ENCODE data around the gene FOXN3. TPM values are rescaled to one million over a fixed set of nuclear protein-coding genes. Genes with fewer than 3 reads are reported as not detected.

The FOXN3 gene
- total and polyA plus RNA-seq, 2 donors (not counting 3 experiments of a cell fraction or from before 2014, with no cell fraction given): 16.9 to 41.8 TPM

DNA sequence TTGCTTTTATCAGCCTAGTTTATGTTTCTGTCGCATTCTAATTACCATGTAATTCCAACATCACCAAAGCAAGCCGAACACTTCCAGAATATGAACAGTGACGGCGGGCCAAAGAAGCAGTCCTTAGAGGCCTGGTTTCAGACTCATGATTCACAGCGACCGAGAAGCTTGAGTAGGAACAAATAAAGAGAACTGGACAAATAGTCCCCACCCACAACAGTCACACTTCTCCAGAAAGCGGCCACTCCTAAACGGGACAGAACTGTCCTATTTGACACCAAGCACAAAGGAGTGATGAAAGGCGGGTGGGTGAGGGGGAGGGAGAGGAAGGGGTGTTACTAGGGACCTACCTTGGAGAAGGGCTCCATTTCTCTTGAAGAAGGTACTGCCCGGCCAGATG is 136.4 kb downstream of the FOXN3 start:
- Histone ChIP-seq H3K9ac (replicated peaks; ENCODE audit: extremely low read depth, insufficient read depth, low read length) (no peak overlapping the region), H2AFZ (ENCODE audit: low read depth, low read length) (no peak overlapping the region), H3K9me3 (replicated peaks; ENCODE audit: control insufficient read depth, insufficient read depth, low read length) (no peaks in the 10 kb centered on the region), H3K9me1 (replicated peaks; ENCODE audit: control insufficient read depth, extremely low read depth, insufficient read depth, low read length) (no peaks in the 10 kb centered on the region), H4K20me1 (replicated peaks; ENCODE audit: control insufficient read depth, extremely low read depth, insufficient read depth, low read length) (no peaks in the 10 kb centered on the region), H3K27ac (ENCODE audit: insufficient read depth, low read depth, low read length) (no peak overlapping the region), H3K79me2 (ENCODE audit: control insufficient read depth, insufficient read depth, low read length) (no peaks in the 10 kb centered on the region), H3K4me2 (ENCODE audit: insufficient read depth, low read length) (no peak overlapping the region), H3K27me3 (ENCODE audit: control insufficient read depth in 2 of 2, insufficient read depth in 2 of 2, low read length in 2 of 2) (no peaks in the 10 kb centered on the region), H3K4me3 (replicated peaks in 1 of 3; ENCODE audit: insufficient read depth in 1 of 3, low read depth in 1 of 3, low read length in 3 of 3) (no peak overlapping the region), H3K4me1 (ENCODE audit: control insufficient read depth, extremely low read depth, insufficient read depth, low read length) (peaks cover 4% of the 10 kb centered on the region), H3K36me3 (ENCODE audit: control insufficient read depth in 2 of 2, extremely low read depth in 1 of 2, insufficient read depth in 2 of 2, low read length in 2 of 2) (no peaks in the 10 kb centered on the region)
- POLR2A ChIA-PET: no interaction called here
- DNase-seq (ENCODE audit: low read depth, low spot score) (no peak), FAIRE-seq (no peak)
- dilution Hi-C loops (cut with MboI; ENCODE audit: extremely low pct_ligation_motif_present, low sequenced_read_pairs) (no loop called here), intact Hi-C loops (cut with micrococcal nuclease) (no loop called here)
- no TSS peak for BruUV-seq (replicated peaks)
- CTCF ChIA-PET: no interaction called here
- no peak for TF ChIP-seq MYC (IDR thresholded peaks at IDR 0.05; ENCODE audit: low read depth, low read length)
- TF ChIP-seq, protein P1, sequence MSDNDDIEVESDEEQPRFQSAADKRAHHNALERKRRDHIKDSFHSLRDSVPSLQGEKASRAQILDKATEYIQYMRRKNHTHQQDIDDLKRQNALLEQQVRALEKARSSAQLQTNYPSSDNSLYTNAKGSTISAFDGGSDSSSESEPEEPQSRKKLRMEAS (IDR thresholded peaks at IDR 0.05; ENCODE audit: insufficient read depth, insufficient read length): no peak
- no peak for TF ChIP-seq GATA2 (IDR thresholded peaks at IDR 0.05; ENCODE audit: insufficient read depth, insufficient read length, low read depth, low read length)
- no peak for TF ChIP-seq FOS (IDR thresholded peaks at IDR 0.05; ENCODE audit: borderline replicate concordance, insufficient read depth, low read length)
- TF ChIP-seq, protein P2, sequence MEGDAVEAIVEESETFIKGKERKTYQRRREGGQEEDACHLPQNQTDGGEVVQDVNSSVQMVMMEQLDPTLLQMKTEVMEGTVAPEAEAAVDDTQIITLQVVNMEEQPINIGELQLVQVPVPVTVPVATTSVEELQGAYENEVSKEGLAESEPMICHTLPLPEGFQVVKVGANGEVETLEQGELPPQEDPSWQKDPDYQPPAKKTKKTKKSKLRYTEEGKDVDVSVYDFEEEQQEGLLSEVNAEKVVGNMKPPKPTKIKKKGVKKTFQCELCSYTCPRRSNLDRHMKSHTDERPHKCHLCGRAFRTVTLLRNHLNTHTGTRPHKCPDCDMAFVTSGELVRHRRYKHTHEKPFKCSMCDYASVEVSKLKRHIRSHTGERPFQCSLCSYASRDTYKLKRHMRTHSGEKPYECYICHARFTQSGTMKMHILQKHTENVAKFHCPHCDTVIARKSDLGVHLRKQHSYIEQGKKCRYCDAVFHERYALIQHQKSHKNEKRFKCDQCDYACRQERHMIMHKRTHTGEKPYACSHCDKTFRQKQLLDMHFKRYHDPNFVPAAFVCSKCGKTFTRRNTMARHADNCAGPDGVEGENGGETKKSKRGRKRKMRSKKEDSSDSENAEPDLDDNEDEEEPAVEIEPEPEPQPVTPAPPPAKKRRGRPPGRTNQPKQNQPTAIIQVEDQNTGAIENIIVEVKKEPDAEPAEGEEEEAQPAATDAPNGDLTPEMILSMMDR (IDR thresholded peaks at IDR 0.05; ENCODE audit: extremely low read depth in 1 of 2, insufficient read depth in 1 of 2, low read depth in 1 of 2, low read length in 2 of 2): no peak
- no peak for TF ChIP-seq EZH2 (IDR thresholded peaks at IDR 0.05; ENCODE audit: borderline replicate concordance, low read depth, low read length, severe bottlenecking)
- TF ChIP-seq JUN (IDR thresholded peaks at IDR 0.05; ENCODE audit: borderline replicate concordance, insufficient read depth, insufficient read length, low read depth): no peak
- no peak for TF ChIP-seq POLR2AphosphoS5 (IDR thresholded peaks at IDR 0.05; ENCODE audit: insufficient read depth, low read depth, low read length)
- TF ChIP-seq POLR2A (IDR thresholded peaks at IDR 0.05; ENCODE audit: low read depth, low read length): no peak
